GM12872 (cell line): Measurements from ENCODE around the gene CALCOCO2.

Source experiments
- CTCF ChIP-seq: IDR thresholded peaks from 3 replicates; pipeline ENCODE4 v1.5.1; 2011; ENCODE audit warnings: low read depth, mild to moderate bottlenecking, low read length, moderate library complexity; ENCODE audit not compliant: insufficient read depth

Gene CALCOCO2

DNA sequence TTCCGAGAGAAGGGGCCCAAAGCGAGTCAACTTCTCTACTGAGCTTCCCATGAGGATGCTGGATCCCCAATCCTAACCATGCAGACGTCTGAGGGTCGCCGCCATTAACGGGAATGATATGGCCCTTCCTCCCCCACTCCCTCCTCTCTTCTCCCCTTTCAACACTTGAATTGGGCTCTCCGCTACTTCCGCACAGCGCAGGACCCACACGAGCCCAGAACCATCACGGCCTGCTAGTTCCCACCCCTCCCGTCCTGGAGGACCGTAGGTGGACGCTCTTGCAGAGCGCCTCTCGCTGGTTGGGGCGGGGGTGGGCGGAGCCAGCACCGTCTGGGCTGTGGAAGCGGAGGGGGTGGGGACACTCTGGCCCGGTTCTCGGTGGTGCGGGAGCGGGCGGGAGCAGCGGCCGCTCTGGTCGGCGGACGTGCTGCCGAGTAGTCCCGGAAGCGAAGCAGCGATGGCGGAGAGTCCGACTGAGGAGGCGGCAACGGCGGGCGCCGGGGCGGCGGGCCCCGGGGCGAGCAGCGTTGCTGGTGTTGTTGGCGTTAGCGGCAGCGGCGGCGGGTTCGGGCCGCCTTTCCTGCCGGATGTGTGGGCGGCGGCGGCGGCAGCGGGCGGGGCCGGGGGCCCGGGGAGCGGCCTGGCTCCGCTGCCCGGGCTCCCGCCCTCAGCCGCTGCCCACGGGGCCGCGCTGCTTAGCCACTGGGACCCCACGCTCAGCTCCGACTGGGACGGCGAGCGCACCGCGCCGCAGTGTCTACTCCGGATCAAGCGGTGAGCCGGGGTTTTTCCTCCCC is 77.4 kb downstream of the CALCOCO2 start, which contains the start of gene UBE2Z:
Gene UBE2Z (plus strand): TSS at position 361 of the 797 bp plus-strand sequence. CDS start 97 bp downstream, at position 458.
- TF ChIP-seq CTCF = peak; percentile 23; the same call in 1 of the 3 replicates

GRCh38 chr17:48908853-48909394 is 78.1 kb downstream of the CALCOCO2 start:
- no peak for TF ChIP-seq CTCF

DNA sequence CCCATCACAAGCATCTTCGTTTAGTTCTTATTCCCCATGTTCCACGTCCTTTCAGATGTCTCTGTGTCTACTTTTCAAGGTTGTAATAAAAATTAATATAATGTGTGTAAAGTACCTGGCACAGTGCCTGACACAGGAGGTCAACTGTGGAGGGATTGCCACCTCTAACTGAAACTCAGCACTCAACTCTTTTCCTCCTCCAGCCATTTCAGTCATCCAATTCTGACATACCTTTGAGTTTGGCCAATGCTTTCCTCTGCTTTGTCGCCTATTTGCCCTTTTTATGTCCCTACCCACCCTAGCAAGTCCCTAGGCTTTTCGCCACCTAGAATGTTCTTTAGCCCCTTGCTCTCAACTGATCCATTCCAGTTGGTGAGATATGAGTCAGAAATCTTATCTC is 78.9 kb downstream of the CALCOCO2 start:
- no peak for TF ChIP-seq CTCF

DNA sequence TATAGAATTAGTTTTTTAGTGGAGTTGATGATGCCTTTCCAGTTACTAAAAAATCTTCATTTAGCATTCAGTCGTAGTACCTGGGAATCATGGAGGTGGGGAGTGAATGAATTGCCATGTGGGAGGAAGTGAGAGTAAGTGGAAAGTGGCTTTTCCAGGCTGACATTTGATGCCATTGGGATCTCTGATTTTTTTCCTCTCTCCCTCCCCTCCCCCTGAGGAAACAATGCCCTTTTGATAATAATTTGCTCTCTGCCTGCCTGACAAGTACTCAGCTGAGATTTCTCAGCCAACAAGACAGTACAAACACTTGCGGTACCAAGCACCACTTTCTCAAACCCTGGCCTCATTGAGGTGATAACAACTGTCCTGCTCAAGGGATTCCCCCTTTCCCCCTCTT is 79.5 kb downstream of the CALCOCO2 start:
- no peak for TF ChIP-seq CTCF

DNA sequence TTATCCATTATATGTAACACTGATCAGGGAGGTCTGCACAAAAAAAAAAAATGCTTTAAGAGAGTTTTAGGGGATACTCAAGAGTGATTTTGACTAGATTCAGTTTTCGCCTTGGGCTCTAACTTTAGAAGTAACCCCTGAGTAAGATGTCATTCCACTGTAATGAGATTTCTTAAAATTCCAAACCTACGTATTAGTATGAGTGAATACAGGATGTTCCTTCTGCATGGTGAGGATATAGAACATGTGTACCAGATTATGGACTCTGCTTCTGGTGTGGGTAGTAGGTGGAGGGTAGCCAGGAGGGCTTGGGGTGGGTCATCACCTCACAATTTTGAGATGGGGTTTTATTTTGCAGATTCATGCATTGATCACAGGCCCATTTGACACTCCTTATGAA is 81.6 kb downstream of the CALCOCO2 start:
- TF ChIP-seq CTCF = no peak
